HG03442 (cell line): ENCODE data around the gene CCDC85C.

Experiments
- ATAC-seq: cut with Tn5 transposase; IDR thresholded peaks from one replicate; pipeline ENCODE4 v1.9.1; 2021; ENCODE audit warnings: mild to moderate bottlenecking, moderate library complexity; ENCODE audit not compliant: unreplicated experiment

Gene CCDC85C

DNA sequence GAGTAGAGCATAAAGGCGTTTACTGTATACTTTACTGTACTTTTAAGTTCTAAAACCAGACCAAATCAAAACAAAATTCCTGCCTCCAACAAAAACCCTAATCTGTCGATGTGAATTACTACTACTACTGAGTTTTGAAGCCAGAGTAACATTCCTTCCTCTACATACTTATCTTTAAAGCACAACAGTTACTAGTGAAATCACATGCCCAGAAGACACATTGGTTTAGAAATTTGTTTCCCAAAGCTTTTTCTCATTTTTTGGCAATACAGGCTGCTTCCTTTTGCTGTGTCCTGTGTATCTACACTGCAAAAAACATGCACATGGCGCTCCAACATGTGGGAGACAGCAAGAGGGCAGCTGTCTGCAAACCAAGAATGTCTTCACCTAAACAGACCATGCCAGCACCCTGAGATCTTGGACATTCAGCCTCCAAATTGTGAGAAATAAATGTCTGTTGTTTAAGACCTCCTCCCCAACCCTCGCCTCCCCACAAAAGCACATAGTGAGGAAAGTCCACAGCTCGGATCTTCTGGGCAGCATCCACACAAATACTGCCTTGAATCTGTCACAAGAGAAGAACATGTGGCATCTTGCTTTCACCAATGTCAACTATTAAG is 144.4 kb downstream of the CCDC85C start:
- ATAC-seq = no peak

DNA sequence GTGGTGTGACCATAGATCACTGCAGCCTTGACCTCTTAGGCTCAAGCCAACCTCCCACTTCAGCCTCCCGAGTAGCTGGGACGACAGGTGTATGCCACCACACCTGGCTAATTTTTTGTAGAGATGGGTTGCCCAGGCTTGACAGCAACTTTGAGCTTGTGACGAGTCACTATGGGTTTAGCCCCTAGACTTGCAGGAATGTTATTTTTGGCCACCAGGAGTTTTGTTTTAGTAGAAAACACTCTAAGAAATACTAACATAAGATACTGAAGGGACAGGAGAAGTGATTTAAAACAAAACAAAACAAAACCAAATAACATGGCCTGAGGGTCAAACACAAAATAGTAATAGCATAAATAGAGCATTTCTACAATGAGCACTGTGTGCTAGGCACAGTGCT is 149.8 kb downstream of the CCDC85C start:
- ATAC-seq = no peak

DNA sequence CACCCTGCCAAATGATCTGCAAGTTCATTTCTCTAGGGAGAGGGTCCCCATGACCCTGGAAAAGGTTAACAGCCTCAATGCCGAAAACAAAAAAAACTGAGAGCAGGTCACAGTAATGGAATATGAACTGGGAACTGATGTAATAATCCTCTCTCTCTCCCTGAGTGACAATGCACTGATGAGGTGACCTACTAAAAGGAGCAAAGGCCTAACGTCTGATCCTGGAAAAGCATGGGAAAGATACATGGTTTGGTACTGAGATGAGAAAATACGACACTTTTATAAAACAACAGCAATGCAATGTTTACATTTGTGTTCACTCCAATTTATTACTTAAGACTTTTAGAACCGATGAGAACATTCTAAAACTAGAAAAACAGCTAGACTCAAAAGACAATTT is 151.0 kb downstream of the CCDC85C start:
- ATAC-seq = no peak

DNA sequence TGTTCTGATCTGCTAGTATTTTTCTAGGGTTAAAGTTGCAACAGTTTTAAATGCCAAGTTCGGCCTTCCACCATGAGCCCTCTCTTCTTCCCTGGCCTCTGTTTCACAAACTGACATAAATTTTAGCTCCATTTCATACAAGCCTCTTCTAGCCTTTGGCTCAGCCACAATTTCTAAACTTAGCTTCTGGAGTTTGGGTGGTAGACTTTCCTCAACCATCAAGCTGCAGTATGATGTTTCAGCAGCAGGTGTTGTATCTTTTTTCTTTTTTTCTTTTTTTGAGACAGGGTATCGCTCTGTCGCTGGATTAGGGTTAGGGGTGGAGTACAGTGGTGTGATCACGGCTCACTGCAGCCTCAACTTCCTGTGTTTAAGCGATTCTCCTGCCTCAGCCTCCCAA is 152.8 kb downstream of the CCDC85C start:
- ATAC-seq = no peak

DNA sequence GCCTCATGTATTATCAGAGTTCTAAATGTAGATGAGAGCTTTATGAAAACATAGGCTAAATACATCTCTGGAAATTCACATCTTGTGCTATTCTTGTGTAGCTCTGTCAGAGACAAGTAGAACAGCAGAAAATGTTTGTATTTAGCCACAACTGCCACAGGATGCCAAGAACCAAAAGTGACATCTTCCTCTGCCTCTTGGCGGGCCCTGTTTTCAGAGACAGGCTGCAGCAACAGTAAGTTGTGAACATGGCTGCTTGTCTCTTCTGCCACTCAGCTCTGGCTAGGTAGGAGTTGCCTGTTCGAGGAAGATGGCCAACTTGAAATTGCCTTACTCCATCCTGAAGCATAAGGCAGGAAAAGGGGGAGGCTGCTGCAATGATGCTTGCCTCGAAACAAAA is 153.7 kb downstream of the CCDC85C start:
- ATAC-seq = no peak
